PC-9 (cell line): Measurements from ENCODE around the gene CPA2. TPM values are rescaled to one million over a fixed set of nuclear protein-coding genes. Genes with fewer than 3 reads are reported as not detected.

Experiments used
- BruUV-seq: library from RNA; stranded (reverse); fragments of 400-500 nt; replicated peaks from 2 replicates; lab custom pipeline; 2021; lab: Mats Ljungman, UMichigan
- CTCF ChIA-PET: fragments of 300-600 bp; sonication (Branson Sonifier 250); formaldehyde crosslinking; loops from one replicate; lab custom pipeline; 2022; ENCODE audit warnings: antibody characterized with exemption; lab: Charles Lee
- POLR2A ChIA-PET: fragments of 300-600 bp; sonication (Branson Sonifier 250); formaldehyde crosslinking; loops from one replicate; lab custom pipeline; 2022; ENCODE audit warnings: antibody characterized with exemption; ENCODE audit not compliant: unreplicated experiment; lab: Charles Lee
- DNase-seq, 2 experiments: peaks; one replicate each; pipeline versions ENCODE4 v3.0.0 to v3.0.0-alpha.2; 2015 to 2022; ENCODE audit warnings: mixed read lengths in 1 of 2
- H2AFZ ChIP-seq: fragments of 200-600 bp; sonication (generic); 2 replicates; pipeline ENCODE4 v1.8.1; 2017; ENCODE audit warnings: antibody characterized with exemption
- H3F3A ChIP-seq: fragments of 200-600 bp; sonication (generic); 2 replicates; pipeline ENCODE4 v1.8.1; 2017; ENCODE audit warnings: antibody characterized with exemption, mild to moderate bottlenecking, low read depth; ENCODE audit not compliant: insufficient read depth
- H3K27ac ChIP-seq: fragments of 200-600 bp; sonication (generic); 2 replicates; pipeline ENCODE4 v1.6.1; 2016; ENCODE audit warnings: mixed run types
- H3K27me3 ChIP-seq: fragments of 200-600 bp; sonication (generic); 2 replicates; pipeline ENCODE4 v1.6.1; 2016; ENCODE audit warnings: low read depth, mixed run types; ENCODE audit not compliant: insufficient read depth
- H3K36me3 ChIP-seq: fragments of 200-600 bp; sonication (generic); 2 replicates; pipeline ENCODE4 v1.6.1; 2016; ENCODE audit warnings: low read depth, mixed run types
- H3K4me1 ChIP-seq: fragments of 200-600 bp; sonication (generic); replicated peaks from 2 replicates; pipeline ENCODE4 v1.6.1; 2016; ENCODE audit warnings: mixed run types; ENCODE audit not compliant: insufficient read depth
- H3K4me2 ChIP-seq: fragments of 200-600 bp; sonication (generic); 2 replicates; pipeline ENCODE4 v1.6.1; 2017; ENCODE audit warnings: mixed run types
- H3K4me3 ChIP-seq: fragments of 200-600 bp; sonication (generic); 2 replicates; pipeline ENCODE4 v1.6.1; 2016; ENCODE audit warnings: mixed run types
- H3K79me2 ChIP-seq: fragments of 200-600 bp; sonication (generic); 2 replicates; pipeline ENCODE4 v1.6.1; 2017; ENCODE audit warnings: low read depth, mixed run types
- H3K9me2 ChIP-seq: fragments of 200-600 bp; sonication (generic); 2 replicates; pipeline ENCODE4 v1.8.1; 2017; ENCODE audit warnings: mild to moderate bottlenecking; ENCODE audit not compliant: insufficient read depth
- H3K9me3 ChIP-seq: fragments of 200-600 bp; sonication (generic); 2 replicates; pipeline ENCODE4 v1.8.1; 2016; ENCODE audit warnings: low read depth; ENCODE audit not compliant: insufficient read depth
- H4K20me1 ChIP-seq: fragments of 200-600 bp; sonication (generic); 2 replicates; pipeline ENCODE4 v1.8.1; 2017; ENCODE audit not compliant: insufficient read depth
- CTCF ChIP-seq: fragments of 200-600 bp; sonication (generic); conservative IDR thresholded peaks from 2 replicates; pipeline ENCODE4 v1.6.1; 2017; ENCODE audit warnings: mixed run types, antibody characterized with exemption, mild to moderate bottlenecking, moderate library complexity
- EZH2 ChIP-seq: fragments of 200-600 bp; sonication (generic); IDR thresholded peaks from 2 replicates; pipeline ENCODE4 v1.8.0; 2017; ENCODE audit warnings: antibody characterized with exemption, low read depth
- intact Hi-C: fragments of 100-400 bp; cut with micrococcal nuclease; formaldehyde crosslinking; loops from one replicate; pipeline ENCODE4 v1.10.0; 2022; ENCODE audit not compliant: unreplicated experiment
- total RNA-seq: library from RNA; stranded (reverse); gene quantifications from 2 replicates; pipeline ENCODE4 v1.2.3, GENCODE V29; 2021

Gene CPA2
- total RNA-seq, 1 experiment from 2014 or later: not detected

GRCh38 chr7:130298544-130299326, 32.1 kb downstream of the CPA2 start:
- H3K4me2 ChIP-seq: peak overlapping the region; percentile 42
- TF ChIP-seq EZH2 (no peak), CTCF (no peak)
- intact Hi-C loops: no loop called here
- peaks cover 14% of the 10 kb centered on the region; the same call in 1 of the 2 replicates for H3F3A ChIP-seq
- POLR2A ChIA-PET: no interaction called here
- CTCF ChIA-PET: interaction anchor here (0.6 kb wide), 1 partner anchor 63 kb away, joined by 3 read pairs; no protein-coding TSS in a partner anchor
- no peak overlapping the region for H3K27ac ChIP-seq
- peaks cover 8% of the 10 kb centered on the region; the same call in 1 of the 2 replicates for H3K9me3 ChIP-seq
- H3K4me1 ChIP-seq: peaks cover 24% of the 10 kb centered on the region
- no peaks in the 10 kb centered on the region for H4K20me1 ChIP-seq
- no peak overlapping the region for H2AFZ ChIP-seq
- BruUV-seq: no TSS peak
- H3K27me3 ChIP-seq: no peaks in the 10 kb centered on the region
- H3K9me2 ChIP-seq: no peaks in the 10 kb centered on the region
- no peaks in the 10 kb centered on the region for H3K36me3 ChIP-seq
- H3K79me2 ChIP-seq: no peaks in the 10 kb centered on the region
- H3K4me3 ChIP-seq: no peak overlapping the region
- DNase-seq: peak in 1 of 2 experiments; percentile 69

DNA sequence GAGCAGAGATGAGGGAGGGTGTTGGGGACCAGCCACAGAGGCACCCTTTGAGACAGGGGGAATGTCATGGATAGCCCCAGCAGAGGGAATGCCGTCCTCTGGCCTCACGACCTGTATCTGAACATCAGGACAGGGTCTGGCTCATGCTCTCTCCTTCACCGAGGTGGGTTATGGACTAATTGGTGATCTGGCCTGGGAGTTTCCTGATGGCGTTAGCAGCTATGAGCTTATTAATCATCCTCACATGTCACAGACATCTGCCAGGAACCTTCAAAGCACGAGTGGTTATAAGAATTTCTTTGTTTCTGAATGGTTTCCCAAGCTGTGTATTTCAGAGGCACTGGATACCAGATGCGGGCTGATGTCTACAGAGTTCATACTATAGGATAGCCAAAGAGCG, 33.2 kb downstream of the CPA2 start:
- Histone ChIP-seq H2AFZ (no peak overlapping the region), H3K9me3 (no peaks in the 10 kb centered on the region), H3K27me3 (no peaks in the 10 kb centered on the region), H3K36me3 (no peaks in the 10 kb centered on the region), H3K4me1 (peaks cover 18% of the 10 kb centered on the region), H3K27ac (no peak overlapping the region), H3K79me2 (no peaks in the 10 kb centered on the region), H3K4me3 (no peak overlapping the region), H4K20me1 (no peaks in the 10 kb centered on the region), H3K4me2 (no peak overlapping the region), H3K9me2 (no peaks in the 10 kb centered on the region), H3F3A (peaks cover 14% of the 10 kb centered on the region; the same call in 1 of the 2 replicates)
- intact Hi-C loops: no loop called here
- ChIA-PET CTCF (no interaction called here), POLR2A (no interaction called here)
- no peak for DNase-seq
- no TSS peak for BruUV-seq
- TF ChIP-seq EZH2 (no peak), CTCF (no peak)

- BruUV-seq: no TSS peak
- intact Hi-C loops: no loop called here
- no peak overlapping the region for H3K27ac ChIP-seq
- POLR2A ChIA-PET: no interaction called here
- H3K36me3 ChIP-seq: no peaks in the 10 kb centered on the region
- no peaks in the 10 kb centered on the region for H3K79me2 ChIP-seq
- H3F3A ChIP-seq: peaks cover 14% of the 10 kb centered on the region; the same call in 1 of the 2 replicates
- no peak overlapping the region for H2AFZ ChIP-seq
- TF ChIP-seq CTCF (no peak), EZH2 (no peak)
- peaks cover 18% of the 10 kb centered on the region for H3K4me1 ChIP-seq
- no peak overlapping the region for H3K4me2 ChIP-seq
- no peaks in the 10 kb centered on the region for H4K20me1 ChIP-seq
- no peak for DNase-seq
- H3K27me3 ChIP-seq: no peaks in the 10 kb centered on the region
- no peaks in the 10 kb centered on the region for H3K9me2 ChIP-seq
- H3K4me3 ChIP-seq: no peak overlapping the region
- H3K9me3 ChIP-seq: no peaks in the 10 kb centered on the region
- CTCF ChIA-PET: no interaction called here
These were observed 34.9 kb downstream of the CPA2 start for GRCh38 chr7:130301501-130302020.
